ENCODE data around the gene FTSJ3.

DNA sequence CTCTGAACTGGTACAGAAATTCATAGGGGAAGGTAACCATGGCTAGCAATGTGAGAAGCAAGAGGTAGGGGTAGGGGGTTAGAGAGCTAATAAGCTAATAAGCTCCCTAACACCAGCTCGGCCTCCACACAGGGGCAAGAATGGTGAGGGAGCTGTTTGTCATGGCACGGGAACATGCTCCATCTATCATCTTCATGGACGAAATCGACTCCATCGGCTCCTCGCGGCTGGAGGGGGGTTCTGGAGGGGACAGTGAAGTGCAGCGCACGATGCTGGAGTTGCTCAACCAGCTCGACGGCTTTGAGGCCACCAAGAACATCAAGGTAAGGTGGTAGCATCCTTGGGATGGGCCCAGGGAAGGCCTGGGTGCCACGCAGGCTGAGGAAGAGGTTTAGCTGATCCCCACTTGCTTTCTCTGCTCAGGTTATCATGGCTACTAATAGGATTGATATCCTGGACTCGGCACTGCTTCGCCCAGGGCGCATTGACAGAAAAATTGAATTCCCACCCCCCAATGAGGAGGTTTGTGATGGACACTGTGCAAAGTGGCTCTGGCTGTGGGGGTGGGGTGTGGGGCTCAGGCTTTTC is 3.5 kb upstream of the FTSJ3 start:
- TF ChIP-seq EZH2 (IDR thresholded peaks at IDR 0.05; ENCODE audit: insufficient read depth, low read length) = no peak
- TF ChIP-seq, protein P1, sequence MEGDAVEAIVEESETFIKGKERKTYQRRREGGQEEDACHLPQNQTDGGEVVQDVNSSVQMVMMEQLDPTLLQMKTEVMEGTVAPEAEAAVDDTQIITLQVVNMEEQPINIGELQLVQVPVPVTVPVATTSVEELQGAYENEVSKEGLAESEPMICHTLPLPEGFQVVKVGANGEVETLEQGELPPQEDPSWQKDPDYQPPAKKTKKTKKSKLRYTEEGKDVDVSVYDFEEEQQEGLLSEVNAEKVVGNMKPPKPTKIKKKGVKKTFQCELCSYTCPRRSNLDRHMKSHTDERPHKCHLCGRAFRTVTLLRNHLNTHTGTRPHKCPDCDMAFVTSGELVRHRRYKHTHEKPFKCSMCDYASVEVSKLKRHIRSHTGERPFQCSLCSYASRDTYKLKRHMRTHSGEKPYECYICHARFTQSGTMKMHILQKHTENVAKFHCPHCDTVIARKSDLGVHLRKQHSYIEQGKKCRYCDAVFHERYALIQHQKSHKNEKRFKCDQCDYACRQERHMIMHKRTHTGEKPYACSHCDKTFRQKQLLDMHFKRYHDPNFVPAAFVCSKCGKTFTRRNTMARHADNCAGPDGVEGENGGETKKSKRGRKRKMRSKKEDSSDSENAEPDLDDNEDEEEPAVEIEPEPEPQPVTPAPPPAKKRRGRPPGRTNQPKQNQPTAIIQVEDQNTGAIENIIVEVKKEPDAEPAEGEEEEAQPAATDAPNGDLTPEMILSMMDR (IDR thresholded peaks at IDR 0.05; ENCODE audit: insufficient read depth, low read depth, low read length) = no peak

All from astrocyte (in vitro differentiated cells and primary cell).